GM12875 (cell line): ENCODE measurements around the gene TGFBR3.

ENCODE experiments used
- H3K4me3 ChIP-seq: one replicate; pipeline ENCODE4 v1.5.1; 2011; ENCODE audit warnings: low read depth, low read length, control low read depth
- CTCF ChIP-seq: IDR thresholded peaks from 2 replicates; pipeline ENCODE4 v1.5.1; 2011; ENCODE audit warnings: low read depth, mild to moderate bottlenecking, control low read depth, inconsistent platforms, low read length, moderate library complexity, borderline replicate concordance; ENCODE audit not compliant: insufficient read depth

TGFBR3 gene

DNA sequence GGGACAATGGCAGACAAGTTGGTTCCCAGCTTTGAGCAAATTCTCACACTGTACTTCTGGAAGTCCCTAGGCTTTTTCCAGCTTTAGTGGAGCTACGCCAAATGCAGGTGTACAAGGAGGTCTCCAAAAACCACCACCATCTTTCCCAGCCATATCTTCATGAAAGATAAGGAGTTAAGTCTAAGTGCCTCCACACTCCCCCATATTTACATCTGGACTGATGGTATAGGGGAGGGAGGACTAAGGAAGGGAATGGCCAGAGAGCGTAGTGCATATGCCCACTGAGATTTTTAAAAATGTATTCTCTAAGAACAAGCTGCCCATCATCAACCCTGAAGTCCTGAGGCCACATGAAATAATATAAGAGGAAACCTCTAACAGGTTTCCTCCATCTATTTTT, 161.3 kb downstream of the TGFBR3 start:
- H3K4me3 ChIP-seq = no peak overlapping the region
- no peak for TF ChIP-seq CTCF

- H3K4me3 ChIP-seq = no peak overlapping the region
These were observed 161.7 kb downstream of the TGFBR3 start for GRCh38 chr1:91724231-91724630.

DNA sequence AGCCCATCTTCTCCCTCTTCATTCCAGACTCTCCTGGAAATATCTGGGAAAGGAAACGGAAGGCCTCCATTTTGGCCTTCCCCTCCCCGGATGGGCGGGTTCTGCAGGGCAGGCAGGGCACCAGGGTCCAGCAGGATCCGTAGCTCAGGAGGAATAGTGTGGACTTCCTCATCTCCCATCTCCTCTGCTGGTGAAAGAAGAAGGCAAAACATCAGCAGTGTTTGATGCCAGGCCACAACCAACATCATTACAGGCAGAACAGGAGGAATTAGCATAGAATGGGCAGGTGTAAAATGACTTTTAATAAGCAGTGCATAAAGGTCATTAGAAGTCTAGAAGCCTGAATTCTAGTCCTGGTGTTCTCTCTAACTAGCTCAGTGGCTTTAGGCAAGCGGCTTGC, 165.9 kb downstream of the TGFBR3 start:
- TF ChIP-seq CTCF = no peak
- no peak overlapping the region for H3K4me3 ChIP-seq

More at GRCh38 chr1:91724231-91724630, 161.7 kb downstream of the TGFBR3 start:
- TF ChIP-seq CTCF = no peak

- no peak for TF ChIP-seq CTCF
- H3K4me3 ChIP-seq = no peak overlapping the region
These were observed 167.1 kb downstream of the TGFBR3 start for GRCh38 chr1:91718877-91719276.

GRCh38 chr1:91718368-91718767, 167.6 kb downstream of the TGFBR3 start:
- no peak overlapping the region for H3K4me3 ChIP-seq
- no peak for TF ChIP-seq CTCF

GRCh38 chr1:91717839-91718238, 168.1 kb downstream of the TGFBR3 start:
- TF ChIP-seq CTCF = no peak

GRCh38 chr1:91716339-91716738, 169.6 kb downstream of the TGFBR3 start:
- H3K4me3 ChIP-seq = no peak overlapping the region
- no peak for TF ChIP-seq CTCF

More at GRCh38 chr1:91717839-91718238, 168.1 kb downstream of the TGFBR3 start:
- no peak overlapping the region for H3K4me3 ChIP-seq
